OCI-LY7 (cell line): ENCODE results near the gene CRYBB2. TPM values are rescaled to one million over a fixed set of nuclear protein-coding genes. Genes with fewer than 3 reads are reported as not detected.

Experiments used
- Bru-seq: library from RNA; stranded (reverse); fragments of 400-500 nt; gene quantifications from one replicate; lab custom pipeline; 2021; lab: Mats Ljungman, UMichigan
- BruChase-seq, 2 experiments: library from RNA; stranded (reverse); fragments of 400-500 nt; gene quantifications; one replicate each; lab custom pipeline; 2021; lab: Mats Ljungman, UMichigan
- BruUV-seq: library from RNA; stranded (reverse); fragments of 400-500 nt; replicated peaks from 2 replicates; lab custom pipeline; 2021; lab: Mats Ljungman, UMichigan
- CTCF ChIA-PET: fragments of 300-600 bp; sonication (Branson Sonifier 250); formaldehyde crosslinking; loops from one replicate; lab custom pipeline; 2022; ENCODE audit warnings: antibody characterized with exemption; ENCODE audit not compliant: unreplicated experiment; lab: Charles Lee
- POLR2A ChIA-PET: fragments of 300-600 bp; sonication (Branson Sonifier 250); formaldehyde crosslinking; loops from one replicate; lab custom pipeline; 2022; ENCODE audit warnings: antibody characterized with exemption; lab: Charles Lee
- DNase-seq: peaks from one replicate; pipeline ENCODE4 v3.0.0-alpha.2; 2015; ENCODE audit warnings: low spot score
- H2AFZ ChIP-seq: fragments of 200-600 bp; sonication (generic), shearing (Covaris generic); 2 replicates; pipeline ENCODE4 v1.6.1; 2014; ENCODE audit warnings: mild to moderate bottlenecking, antibody characterized with exemption, low read length, moderate library complexity
- H3K27ac ChIP-seq: fragments of 200-600 bp; sonication (generic); 2 replicates; pipeline ENCODE4 v1.5.1; 2014; ENCODE audit warnings: mixed run types, low read depth, mild to moderate bottlenecking, moderate library complexity, low read length, inconsistent platforms; ENCODE audit not compliant: poor library complexity, severe bottlenecking
- H3K36me3 ChIP-seq: fragments of 200-600 bp; sonication (generic); 2 replicates; pipeline ENCODE4 v1.6.1; 2014; ENCODE audit warnings: mild to moderate bottlenecking, antibody characterized with exemption, low read length, moderate library complexity, mixed read lengths; ENCODE audit not compliant: insufficient read depth
- H3K4me1 ChIP-seq: fragments of 200-600 bp; sonication (generic); 2 replicates; pipeline ENCODE4 v1.5.1; 2014; ENCODE audit warnings: mild to moderate bottlenecking, low read length; ENCODE audit not compliant: insufficient read depth, poor library complexity, severe bottlenecking
- H3K4me2 ChIP-seq: fragments of 200-600 bp; sonication (generic); 2 replicates; pipeline ENCODE4 v1.6.1; 2014; ENCODE audit warnings: mild to moderate bottlenecking, low read length
- H3K4me3 ChIP-seq: fragments of 200-600 bp; sonication (generic); 2 replicates; pipeline ENCODE4 v1.5.1; 2014; ENCODE audit warnings: mild to moderate bottlenecking, low read depth, low read length; ENCODE audit not compliant: poor library complexity, severe bottlenecking
- H3K79me2 ChIP-seq: fragments of 200-600 bp; sonication (generic); 2 replicates; pipeline ENCODE4 v1.6.1; 2016; ENCODE audit warnings: low read depth, mild to moderate bottlenecking, low read length, moderate library complexity, mixed read lengths; ENCODE audit not compliant: insufficient read depth
- H3K9me2 ChIP-seq: fragments of 200-600 bp; sonication (generic); 2 replicates; pipeline ENCODE4 v1.6.1; 2016; ENCODE audit warnings: mild to moderate bottlenecking, low read length, mixed read lengths; ENCODE audit not compliant: insufficient read depth
- H3K9me3 ChIP-seq: fragments of 200-600 bp; sonication (generic); 2 replicates; pipeline ENCODE4 v1.6.1; 2014; ENCODE audit warnings: mild to moderate bottlenecking, mixed run types, low read length, mixed read lengths
- H4K20me1 ChIP-seq: fragments of 200-600 bp; sonication (generic); 2 replicates; pipeline ENCODE4 v1.6.1; 2014; ENCODE audit warnings: mild to moderate bottlenecking, antibody characterized with exemption, low read length, moderate library complexity, mixed read lengths; ENCODE audit not compliant: insufficient read depth
- EZH2phosphoT487 ChIP-seq: fragments of 200-600 bp; sonication (generic); IDR thresholded peaks from 2 replicates; pipeline ENCODE4 v1.6.1; 2018; ENCODE audit warnings: low read depth, borderline replicate concordance, mild to moderate bottlenecking, mixed run types, antibody characterized with exemption, low read length, moderate library complexity, mixed read lengths
- intact Hi-C: fragments of 100-400 bp; cut with micrococcal nuclease; formaldehyde crosslinking; loops from one replicate; pipeline ENCODE4 v1.10.0; 2022; ENCODE audit not compliant: unreplicated experiment
- long read RNA-seq: library from polyadenylated mRNA; stranded (forward); transcript quantifications from one replicate; pipeline ENCODE4 v2.0.0, GENCODE V29; 2022
- total RNA-seq, 2 experiments: library from RNA; depleted of rRNA in 1 of 2; stranded (reverse); fragments of >200 nt in 1 of 2; shearing (Covaris generic) in 1 of 2; gene quantifications; 2 replicates each; pipeline ENCODE4 v1.2.3, GENCODE V29; 2014 to 2022
- TF ChIP-seq, protein P1 (sequence below): fragments of 200-600 bp; sonication (generic); conservative IDR thresholded peaks from 2 replicates; pipeline ENCODE4 v1.5.1; 2014; ENCODE audit warnings: mild to moderate bottlenecking, antibody characterized with exemption, low read length, moderate library complexity, mixed read lengths

Gene CRYBB2
- not detected in 2 replicates for total RNA-seq (2014; rRNA removed; shearing (Covaris generic))
- total RNA-seq (2022): not detected in 2 replicates
- Bru-seq, nascent RNA: percentile 8 among the genes with signal in this experiment
- percentile 3 among the genes with signal in this experiment for BruChase-seq, experiment 1, labeled RNA remaining after a 6-hour chase
- not detected for BruChase-seq, experiment 2, labeled RNA remaining after a 2-hour chase
- long read RNA-seq: 0 reads

GRCh38 chr22:25219211-25219689 lies at the start of gene CRYBB2:
CRYBB2 (plus strand) TSS chr22:25219639; CDS start chr22:25221430, 1,791 bp downstream.
- BruUV-seq: no TSS peak
- POLR2A ChIA-PET: no interaction called here

DNA sequence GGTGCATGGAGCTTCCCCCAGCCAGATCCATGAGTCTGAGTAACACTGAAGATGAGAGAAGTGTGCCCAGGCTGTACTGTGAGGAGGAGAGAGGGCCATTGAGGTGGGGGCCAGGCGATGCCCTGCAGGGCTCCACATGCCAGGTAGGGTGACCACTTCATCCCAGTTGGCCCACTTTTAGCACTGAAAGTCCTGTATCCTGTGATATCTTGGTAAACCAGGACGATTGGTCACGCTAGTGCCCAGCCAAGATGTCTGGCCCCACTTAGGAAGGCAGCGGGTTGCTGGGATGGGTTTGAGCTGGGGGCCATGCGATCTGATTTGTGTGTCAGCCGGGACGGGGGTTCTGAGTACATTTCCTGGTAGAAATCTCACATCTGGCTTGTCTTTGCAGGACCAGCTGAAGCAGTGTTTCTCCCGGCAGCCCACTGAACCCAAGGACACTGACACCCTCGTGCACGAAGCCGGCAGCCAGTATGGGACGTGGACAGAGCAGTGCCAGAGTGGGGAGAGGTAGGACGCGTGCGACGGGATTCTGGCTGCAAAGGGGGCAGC lies 48.9 kb upstream of the CRYBB2 start:
- no peaks in the 10 kb centered on the region for H3K36me3 ChIP-seq
- TF ChIP-seq, protein P1, sequence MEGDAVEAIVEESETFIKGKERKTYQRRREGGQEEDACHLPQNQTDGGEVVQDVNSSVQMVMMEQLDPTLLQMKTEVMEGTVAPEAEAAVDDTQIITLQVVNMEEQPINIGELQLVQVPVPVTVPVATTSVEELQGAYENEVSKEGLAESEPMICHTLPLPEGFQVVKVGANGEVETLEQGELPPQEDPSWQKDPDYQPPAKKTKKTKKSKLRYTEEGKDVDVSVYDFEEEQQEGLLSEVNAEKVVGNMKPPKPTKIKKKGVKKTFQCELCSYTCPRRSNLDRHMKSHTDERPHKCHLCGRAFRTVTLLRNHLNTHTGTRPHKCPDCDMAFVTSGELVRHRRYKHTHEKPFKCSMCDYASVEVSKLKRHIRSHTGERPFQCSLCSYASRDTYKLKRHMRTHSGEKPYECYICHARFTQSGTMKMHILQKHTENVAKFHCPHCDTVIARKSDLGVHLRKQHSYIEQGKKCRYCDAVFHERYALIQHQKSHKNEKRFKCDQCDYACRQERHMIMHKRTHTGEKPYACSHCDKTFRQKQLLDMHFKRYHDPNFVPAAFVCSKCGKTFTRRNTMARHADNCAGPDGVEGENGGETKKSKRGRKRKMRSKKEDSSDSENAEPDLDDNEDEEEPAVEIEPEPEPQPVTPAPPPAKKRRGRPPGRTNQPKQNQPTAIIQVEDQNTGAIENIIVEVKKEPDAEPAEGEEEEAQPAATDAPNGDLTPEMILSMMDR: no peak
- no peak for TF ChIP-seq EZH2phosphoT487
- no peak overlapping the region for H3K4me2 ChIP-seq
- ChIA-PET POLR2A (no interaction called here), CTCF (no interaction called here)
- H2AFZ ChIP-seq: no peak overlapping the region
- H3K27ac ChIP-seq: no peak overlapping the region
- no peaks in the 10 kb centered on the region for H3K9me2 ChIP-seq
- intact Hi-C loops: no loop called here
- no peaks in the 10 kb centered on the region for H4K20me1 ChIP-seq
- no peak for DNase-seq
- no peaks in the 10 kb centered on the region for H3K79me2 ChIP-seq
- H3K4me1 ChIP-seq: no peaks in the 10 kb centered on the region
- BruUV-seq: no TSS peak
- H3K4me3 ChIP-seq: no peak overlapping the region
- no peaks in the 10 kb centered on the region for H3K9me3 ChIP-seq

More at GRCh38 chr22:25219211-25219689, at the start of gene CRYBB2:
- H3K4me3 ChIP-seq: no peak within 1 kb of the TSS
- intact Hi-C loops: no loop called here
- CTCF ChIA-PET: no interaction called here
- TF ChIP-seq, protein P1: no peak
- no peak for TF ChIP-seq EZH2phosphoT487
- H2AFZ ChIP-seq: no peak within 1 kb of the TSS
- no peak for DNase-seq
- no peak within 1 kb of the TSS for H3K4me2 ChIP-seq
- no peaks in the 10 kb centered on the region for H4K20me1 ChIP-seq
- no peak within 1 kb of the TSS for H3K27ac ChIP-seq
- no peaks in the 10 kb centered on the region for H3K36me3 ChIP-seq
- H3K9me3 ChIP-seq: no peaks in the 10 kb centered on the region
- no peaks in the 10 kb centered on the region for H3K9me2 ChIP-seq
- no peaks in the 10 kb centered on the region for H3K4me1 ChIP-seq
- H3K79me2 ChIP-seq: no peaks in the 10 kb centered on the region

DNA sequence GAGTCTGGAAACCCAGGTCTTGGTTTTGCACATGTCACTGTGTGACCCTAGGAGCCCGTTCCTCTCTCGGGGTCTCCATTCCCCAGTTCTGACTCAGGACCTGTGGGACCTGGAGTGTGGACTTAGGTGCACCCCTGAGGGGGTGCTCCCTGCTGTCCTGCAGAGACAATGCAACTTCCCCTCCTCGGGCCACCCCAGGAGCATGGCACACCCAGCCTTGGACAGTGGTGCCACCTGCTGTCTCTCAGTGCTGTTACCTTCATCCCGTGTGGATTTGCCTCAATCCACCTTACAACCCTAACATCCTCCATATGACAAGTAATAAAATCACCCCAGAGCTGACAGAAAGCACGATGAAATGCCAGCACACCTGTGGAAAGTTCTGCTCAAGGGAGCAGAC lies 47.3 kb upstream of the CRYBB2 start:
- POLR2A ChIA-PET: no interaction called here
- no peak for DNase-seq

More for the DNA sequence above, 47.3 kb upstream of the CRYBB2 start:
- BruUV-seq: no TSS peak
- Histone ChIP-seq H3K9me2 (no peaks in the 10 kb centered on the region), H3K9me3 (no peaks in the 10 kb centered on the region), H3K36me3 (no peaks in the 10 kb centered on the region), H3K79me2 (no peaks in the 10 kb centered on the region), H3K4me3 (no peak overlapping the region), H4K20me1 (no peaks in the 10 kb centered on the region), H3K4me2 (no peak overlapping the region), H2AFZ (no peak overlapping the region), H3K4me1 (no peaks in the 10 kb centered on the region), H3K27ac (no peak overlapping the region)
- CTCF ChIA-PET: no interaction called here
- intact Hi-C loops: no loop called here
- TF ChIP-seq EZH2phosphoT487: no peak
- TF ChIP-seq, protein P1: peak; percentile 53
